Measurements from ENCODE around the gene SLC2A10.

DNA sequence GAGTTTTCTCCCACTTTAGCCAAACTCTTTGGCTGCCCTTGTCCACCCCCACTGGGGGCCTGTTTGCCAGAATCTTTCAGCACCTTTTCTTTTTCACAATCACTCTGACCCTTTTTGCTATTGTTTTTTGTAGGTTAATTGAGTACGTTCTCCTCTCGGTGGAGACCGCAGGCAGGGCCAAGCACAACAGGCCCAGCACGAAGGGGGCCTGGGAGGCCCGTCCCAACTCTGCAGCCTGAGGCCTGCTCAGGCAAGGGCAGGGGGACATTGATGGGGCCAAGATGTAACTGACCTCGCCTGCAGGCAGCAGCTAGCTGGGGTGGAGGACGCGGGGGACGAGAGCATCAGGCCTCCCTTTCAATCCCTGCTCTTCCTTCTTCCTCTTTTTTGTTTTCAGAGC lies 47.7 kb downstream of the SLC2A10 start:
- TF ChIP-seq CTCF (conservative IDR thresholded peaks at IDR 0.05; ENCODE audit: low read depth, low read length) (no peak), EZH2 (IDR thresholded peaks at IDR 0.05; ENCODE audit: borderline replicate concordance, low read depth, low read length, poor library complexity, severe bottlenecking) (no peak)
